ENCODE results near the gene SNCAIP.
"Not testable (repeated sequence)": the region's sequence is repeated elsewhere in the genome, so short reads cannot be mapped to it uniquely, and the experiment has no call there.

The SNCAIP gene

GRCh38 chr5:122315521-122315920, 3.5 kb downstream of the SNCAIP start:
- DNase-seq, result no peak

DNA sequence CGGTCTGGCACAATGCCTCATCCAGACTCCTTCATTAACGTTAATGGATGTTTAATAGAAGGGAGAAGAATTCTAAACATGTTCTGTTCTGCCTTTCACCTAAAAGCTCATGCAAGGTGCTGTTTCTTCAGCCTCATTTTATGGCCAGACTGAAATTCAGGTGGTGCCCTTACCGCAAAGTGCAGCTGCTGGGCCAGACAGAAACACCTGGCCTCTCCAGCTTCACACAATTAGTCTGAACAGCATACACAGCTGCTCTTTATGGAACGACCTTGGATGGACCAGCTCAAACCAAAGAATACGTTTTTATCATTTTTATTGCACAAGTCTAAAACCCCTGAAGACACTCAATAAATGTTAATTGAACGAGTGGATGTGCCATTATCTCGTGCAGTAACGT, 4.6 kb downstream of the SNCAIP start:
- no peak for DNase-seq

- DNase-seq, result no peak
Measured at GRCh38 chr5:122319897-122320296, 7.9 kb downstream of the SNCAIP start.

GRCh38 chr5:122321921-122322320, 9.9 kb downstream of the SNCAIP start:
- no peak for DNase-seq

- no peak for DNase-seq
Measured at GRCh38 chr5:122322801-122323548, 10.9 kb downstream of the SNCAIP start.

DNA sequence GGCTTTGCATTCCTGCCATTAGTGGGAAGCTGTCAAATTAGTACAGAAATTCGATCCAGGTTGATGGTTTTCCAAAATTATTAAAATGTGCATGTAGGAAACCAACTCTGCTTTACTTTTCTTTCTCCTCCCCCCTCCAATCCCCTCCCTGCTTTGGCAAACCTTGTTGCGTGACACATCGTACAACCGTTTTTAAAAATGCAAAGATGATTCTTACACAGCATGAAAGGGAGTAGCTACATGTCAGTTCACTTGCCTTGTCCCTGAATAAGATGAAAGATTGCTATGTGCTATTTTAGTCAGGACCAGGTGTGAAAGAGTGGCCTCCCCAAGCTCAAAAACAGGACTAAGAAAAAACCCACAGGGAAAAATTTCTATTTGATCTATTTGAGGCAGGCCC, 11.7 kb downstream of the SNCAIP start:
- no peak for DNase-seq

- no peak for DNase-seq
Measured at GRCh38 chr5:122327110-122327509, 15.1 kb downstream of the SNCAIP start.

- DNase-seq, result no peak
Measured at GRCh38 chr5:122330881-122331280, 18.8 kb downstream of the SNCAIP start.

DNA sequence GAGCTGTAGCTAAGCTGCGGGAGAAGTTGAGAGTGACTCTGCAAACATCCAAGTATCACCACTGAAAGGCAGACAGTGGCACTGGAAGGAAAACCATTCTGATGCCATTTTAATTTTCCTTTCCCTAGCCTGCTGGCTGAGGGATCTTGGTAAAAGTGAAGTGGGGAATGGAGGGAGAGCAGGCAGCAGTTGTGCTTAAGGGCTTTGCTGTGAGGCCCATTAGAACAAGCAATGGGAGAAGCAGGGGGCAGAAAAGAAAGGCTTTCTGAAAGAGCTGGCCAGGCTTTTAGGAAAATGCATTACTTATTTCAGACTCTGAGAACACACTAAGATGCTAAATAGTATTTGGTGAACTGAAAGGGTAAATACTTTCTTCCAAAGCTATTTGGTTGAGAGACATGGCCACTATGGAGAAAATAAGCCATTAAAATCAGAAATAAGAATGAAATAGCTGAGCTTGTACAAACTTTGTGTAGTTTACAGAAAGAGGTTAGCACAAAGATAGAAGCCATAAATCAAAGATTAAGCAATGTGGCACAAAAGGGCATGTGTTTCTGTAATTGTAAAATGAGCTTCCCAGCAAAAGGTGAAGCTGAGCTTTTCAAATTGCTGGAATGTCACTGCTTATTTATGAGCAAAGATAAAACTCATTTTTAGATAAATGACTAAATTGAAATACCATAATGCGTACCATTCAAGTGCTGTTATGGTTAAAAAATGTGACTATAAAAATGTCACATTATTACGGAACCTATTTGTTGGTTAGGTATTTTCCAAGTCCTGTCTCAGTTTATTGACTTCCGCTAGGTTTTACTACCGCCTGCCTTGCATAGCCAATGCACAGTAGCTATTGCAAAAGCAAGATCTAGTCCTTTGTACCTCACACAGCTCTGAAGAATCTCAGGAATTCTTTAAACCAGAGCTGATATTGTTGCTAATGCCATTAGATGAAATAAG, 20.8 kb downstream of the SNCAIP start:
- DNase-seq, result no peak

GRCh38 chr5:122333564-122333963, 21.5 kb downstream of the SNCAIP start:
- no peak for DNase-seq

DNA sequence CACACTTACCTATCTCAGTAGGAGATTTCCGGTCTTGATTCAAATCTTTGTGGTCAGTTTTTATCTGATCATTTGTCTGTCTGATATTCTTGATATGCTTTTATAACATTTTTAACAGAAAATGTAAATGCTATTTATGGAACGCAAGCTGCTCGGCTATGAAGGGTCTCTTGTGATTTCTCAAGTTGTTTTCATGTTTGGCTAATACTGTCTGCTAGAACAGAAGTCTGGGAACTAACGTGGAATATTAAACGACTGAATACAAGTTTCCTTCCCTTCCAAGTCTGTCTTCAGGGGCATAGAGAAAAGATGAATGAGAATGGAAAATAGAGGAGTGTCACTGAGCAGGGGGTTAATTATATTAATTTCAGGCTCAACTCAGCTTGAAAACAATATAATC, 27.6 kb downstream of the SNCAIP start:
- DNase-seq, result no peak

DNA sequence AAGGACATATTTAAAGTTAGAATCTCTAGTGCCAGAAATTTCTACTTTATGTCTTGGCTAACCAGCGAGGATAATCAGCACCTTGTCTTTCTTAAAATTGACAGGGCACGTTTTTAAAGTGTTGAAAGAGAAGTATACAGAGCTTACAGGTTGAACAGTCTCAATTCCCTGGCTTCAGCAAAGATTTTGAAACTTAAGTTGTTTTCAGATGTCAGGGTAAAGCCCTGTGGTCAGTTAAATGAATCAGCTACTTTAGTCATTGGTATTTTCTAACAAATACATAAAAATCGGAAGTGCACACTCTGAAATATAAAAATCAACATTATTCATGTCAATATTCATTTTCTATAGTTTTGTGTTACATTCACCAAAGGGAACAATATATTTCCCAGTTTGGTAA, 29.1 kb downstream of the SNCAIP start:
- no peak for DNase-seq

GRCh38 chr5:122342256-122342655, 30.2 kb downstream of the SNCAIP start:
- DNase-seq, result no peak

DNA sequence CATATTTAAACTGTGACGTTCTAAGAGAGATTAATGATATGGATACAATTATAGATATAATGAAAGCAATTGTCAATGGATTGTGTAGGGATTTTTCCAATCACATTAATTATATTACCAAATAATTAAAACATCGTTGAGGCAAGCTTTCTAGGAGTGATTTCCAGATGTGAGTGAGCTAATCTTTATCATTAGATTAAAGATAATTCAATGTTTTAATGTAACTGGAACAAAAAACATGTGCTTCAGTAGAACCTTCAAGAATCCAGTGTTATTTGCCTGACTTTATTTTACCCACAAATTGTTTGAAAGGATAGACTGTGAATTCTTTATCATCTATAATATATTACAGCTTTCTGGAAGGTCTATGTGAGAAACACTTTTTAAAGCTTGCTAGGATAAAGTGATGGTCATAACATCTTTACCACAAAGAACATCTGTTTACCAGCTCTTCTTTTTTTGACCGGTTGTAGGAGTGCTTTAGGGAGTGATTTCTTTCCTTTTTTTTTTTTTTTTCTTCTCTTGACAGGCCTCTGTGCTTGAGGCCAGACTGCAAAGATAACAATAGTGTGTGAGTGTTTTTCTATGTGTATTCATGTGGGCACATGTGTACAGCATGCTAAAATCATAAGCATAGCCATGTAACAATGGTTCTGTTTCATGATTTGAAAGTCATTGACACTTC, 35.0 kb downstream of the SNCAIP start:
- DNase-seq, result no peak

- no peak for DNase-seq
Measured at GRCh38 chr5:122350496-122350895, 38.5 kb downstream of the SNCAIP start.

- no peak for DNase-seq
Measured at GRCh38 chr5:122351416-122352157, 39.5 kb downstream of the SNCAIP start.

GRCh38 chr5:122352331-122352730, 40.3 kb downstream of the SNCAIP start:
- no peak for DNase-seq

DNA sequence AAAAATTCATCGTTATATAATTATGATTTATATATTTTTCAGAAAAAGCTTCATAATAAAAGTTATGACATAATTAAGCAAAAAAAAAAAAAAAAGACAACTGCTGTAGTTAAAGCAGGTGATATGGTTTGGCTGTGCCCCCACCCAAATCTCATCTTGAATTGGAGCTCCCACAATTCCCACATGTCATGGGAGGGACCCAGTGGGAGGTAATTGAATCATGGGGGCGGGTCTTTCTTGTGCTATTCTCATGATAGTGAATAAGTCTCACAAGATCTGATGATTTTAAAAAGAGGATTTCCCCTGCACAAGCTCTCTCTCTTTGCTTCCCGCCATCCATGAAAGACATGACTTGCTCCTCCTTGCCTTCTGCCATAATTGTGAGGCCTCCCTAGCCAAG, 41.3 kb downstream of the SNCAIP start:
- DNase-seq, result not testable (repeated sequence)

GRCh38 chr5:122354293-122354692, 42.3 kb downstream of the SNCAIP start:
- DNase-seq, result no peak

- no peak for DNase-seq
Measured at GRCh38 chr5:122355324-122355723, 43.3 kb downstream of the SNCAIP start.

DNA sequence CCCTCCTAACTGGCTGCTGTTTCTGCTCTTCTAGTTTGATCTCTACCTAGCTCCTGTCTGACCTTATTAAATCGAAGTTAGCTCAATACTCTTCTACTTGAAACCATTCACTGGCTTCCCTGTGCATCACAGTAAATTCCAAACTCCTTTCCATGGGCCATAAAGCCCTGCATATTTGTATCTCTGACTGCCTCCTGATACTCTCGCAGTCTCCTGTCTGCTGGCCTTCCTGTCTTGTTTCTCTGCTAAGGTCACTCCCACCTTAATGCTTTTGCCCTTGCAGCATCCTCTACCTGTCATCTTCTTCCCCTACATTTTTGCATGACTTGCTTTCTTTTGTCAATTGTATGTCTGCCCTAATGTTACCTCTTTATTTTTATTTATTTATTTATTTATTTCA, 44.8 kb downstream of the SNCAIP start:
- DNase-seq, result no peak

DNA sequence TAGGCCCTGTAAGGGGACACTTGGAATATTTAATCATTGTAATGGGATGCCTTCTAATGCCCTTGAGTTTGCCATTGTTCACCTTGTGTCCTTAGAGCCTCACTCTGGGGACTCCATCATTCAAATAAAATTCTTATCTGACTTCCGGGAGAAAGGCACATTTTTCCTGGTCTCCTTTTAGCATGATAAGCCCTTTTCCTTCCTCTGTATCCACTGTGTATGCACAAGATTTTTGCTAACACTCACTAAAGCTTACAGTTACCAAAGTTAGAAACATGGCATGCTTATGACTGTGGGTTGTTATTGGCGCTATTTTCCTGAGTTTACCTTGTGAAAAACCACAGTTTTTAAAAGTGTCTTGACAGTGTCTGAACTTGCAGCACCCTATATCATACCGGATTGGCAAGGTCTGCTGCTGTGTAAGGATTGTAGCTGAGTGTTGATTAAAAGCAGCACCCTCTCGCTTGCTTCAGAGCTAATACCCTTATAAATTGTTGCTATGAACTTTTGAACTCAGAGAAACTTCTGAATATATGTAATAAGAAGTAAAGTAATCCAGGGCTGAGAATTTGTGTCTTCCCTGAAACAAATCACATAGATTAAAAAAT, 46.4 kb downstream of the SNCAIP start:
- DNase-seq, result no peak
